Measurements from ENCODE around the gene CYB561A3.

The CYB561A3 gene

GRCh38 chr11:61369372-61370348 lies 8.0 kb upstream of the CYB561A3 start:
- no peak for DNase-seq (ENCODE audit: low spot score)

GRCh38 chr11:61368646-61369045 lies 7.0 kb upstream of the CYB561A3 start:
- no peak for DNase-seq (ENCODE audit: low spot score)

GRCh38 chr11:61367406-61367805 lies 5.7 kb upstream of the CYB561A3 start:
- no peak for DNase-seq (ENCODE audit: low spot score)

- no peak for DNase-seq (ENCODE audit: low spot score)
Measured at GRCh38 chr11:61364012-61364675, 2.5 kb upstream of the CYB561A3 start.

- no peak for DNase-seq (ENCODE audit: low spot score)
Measured at GRCh38 chr11:61362542-61362875, 827 bp upstream of the CYB561A3 start.

- no peak for DNase-seq (ENCODE audit: low spot score)
Measured at GRCh38 chr11:61361237-61361740, 393 bp downstream of the CYB561A3 start.

GRCh38 chr11:61359516-61359915 lies 2.2 kb downstream of the CYB561A3 start:
- DNase-seq (ENCODE audit: low spot score): no peak

GRCh38 chr11:61358566-61358965 lies 3.1 kb downstream of the CYB561A3 start:
- no peak for DNase-seq (ENCODE audit: low spot score)

GRCh38 chr11:61357894-61358239 lies 3.8 kb downstream of the CYB561A3 start:
- no peak for DNase-seq (ENCODE audit: low spot score)

GRCh38 chr11:61357233-61357893 lies 4.3 kb downstream of the CYB561A3 start:
- no peak for DNase-seq (ENCODE audit: low spot score)

- no peak for DNase-seq (ENCODE audit: low spot score)
Measured at GRCh38 chr11:61356706-61357105, 5.0 kb downstream of the CYB561A3 start.

- DNase-seq (ENCODE audit: low spot score): no peak
Measured at GRCh38 chr11:61354208-61354607, 7.5 kb downstream of the CYB561A3 start.

- no peak for DNase-seq (ENCODE audit: low spot score)
Measured at GRCh38 chr11:61353131-61354067, 8.3 kb downstream of the CYB561A3 start.

GRCh38 chr11:61352038-61352437 lies 9.6 kb downstream of the CYB561A3 start:
- no peak for DNase-seq (ENCODE audit: low spot score)

GRCh38 chr11:61350803-61351202 lies 10.9 kb downstream of the CYB561A3 start:
- DNase-seq (ENCODE audit: low spot score): no peak

GRCh38 chr11:61350336-61350735 lies 11.3 kb downstream of the CYB561A3 start:
- no peak for DNase-seq (ENCODE audit: low spot score)

GRCh38 chr11:61349916-61350315 lies 11.8 kb downstream of the CYB561A3 start:
- DNase-seq (ENCODE audit: low spot score): no peak

- DNase-seq (ENCODE audit: low spot score): no peak
Measured at GRCh38 chr11:61349189-61349751, 12.4 kb downstream of the CYB561A3 start.

GRCh38 chr11:61347916-61348461 lies 13.7 kb downstream of the CYB561A3 start:
- DNase-seq (ENCODE audit: low spot score): no peak

- no peak for DNase-seq (ENCODE audit: low spot score)
Measured at GRCh38 chr11:61345954-61346843, 15.5 kb downstream of the CYB561A3 start.
